Jurkat, Clone E6-1 (cell line): ENCODE data around the gene LRRC57.
A peak's percentile ranks its signal among the peaks of the same experiment; 100 is the strongest.

Experiments used
- DNase-seq: peaks from one replicate; pipeline ENCODE4 v3.0.0-alpha.2; 2011; ENCODE audit warnings: low read depth, low spot score
- H3K4me3 ChIP-seq: 2 replicates; pipeline ENCODE4 v1.5.1; 2011; ENCODE audit warnings: mild to moderate bottlenecking, low read length, control low read depth, moderate library complexity

Gene LRRC57

GRCh38 chr15:42495361-42496212, 53.0 kb downstream of the LRRC57 start, which contains the start of gene SNAP23:
Gene SNAP23, plus strand, starts transcription at chr15:42495634. Its CDS starts 16,213 bp downstream, at chr15:42511847.
- peak within 1 kb of the TSS; percentile 96 for H3K4me3 ChIP-seq
- DNase-seq: peak; percentile 70

- DNase-seq: no peak
- H3K4me3 ChIP-seq: peak overlapping the region; percentile 96
Observed at GRCh38 chr15:42494998-42495360, 53.6 kb downstream of the LRRC57 start.

GRCh38 chr15:42493679-42494078, 54.9 kb downstream of the LRRC57 start:
- H3K4me3 ChIP-seq: no peak overlapping the region
- no peak for DNase-seq

GRCh38 chr15:42491539-42492225, 56.9 kb downstream of the LRRC57 start:
- no peak for DNase-seq

GRCh38 chr15:42490671-42491538, 57.7 kb downstream of the LRRC57 start, which contains the start of gene ZNF106:
Gene ZNF106, minus strand, starts transcription at chr15:42491141. Its CDS starts 18,852 bp downstream, at chr15:42472289.
- peak within 1 kb of the TSS; percentile 67 for H3K4me3 ChIP-seq
- DNase-seq: peak; percentile 91

More at GRCh38 chr15:42491539-42492225, 56.9 kb downstream of the LRRC57 start:
- H3K4me3 ChIP-seq: peak overlapping the region; percentile 67

- peak overlapping the region; percentile 67 for H3K4me3 ChIP-seq
- no peak for DNase-seq
Observed at GRCh38 chr15:42490291-42490670, 58.3 kb downstream of the LRRC57 start.
